Measurements from ENCODE around the gene GVQW3.

GVQW3 gene

GRCh38 chr11:76380977-76381719, at the start of gene GVQW3, which contains the start of gene THAP12:
TSS of gene GVQW3 (plus strand) at chr11:76381323. CDS start at chr11:76381829, 506 bp downstream.
TSS of gene THAP12 (minus strand) at chr11:76381132. CDS start at chr11:76380836, 296 bp downstream.
- peak; percentile 95 to 97 for DNase-seq

DNA sequence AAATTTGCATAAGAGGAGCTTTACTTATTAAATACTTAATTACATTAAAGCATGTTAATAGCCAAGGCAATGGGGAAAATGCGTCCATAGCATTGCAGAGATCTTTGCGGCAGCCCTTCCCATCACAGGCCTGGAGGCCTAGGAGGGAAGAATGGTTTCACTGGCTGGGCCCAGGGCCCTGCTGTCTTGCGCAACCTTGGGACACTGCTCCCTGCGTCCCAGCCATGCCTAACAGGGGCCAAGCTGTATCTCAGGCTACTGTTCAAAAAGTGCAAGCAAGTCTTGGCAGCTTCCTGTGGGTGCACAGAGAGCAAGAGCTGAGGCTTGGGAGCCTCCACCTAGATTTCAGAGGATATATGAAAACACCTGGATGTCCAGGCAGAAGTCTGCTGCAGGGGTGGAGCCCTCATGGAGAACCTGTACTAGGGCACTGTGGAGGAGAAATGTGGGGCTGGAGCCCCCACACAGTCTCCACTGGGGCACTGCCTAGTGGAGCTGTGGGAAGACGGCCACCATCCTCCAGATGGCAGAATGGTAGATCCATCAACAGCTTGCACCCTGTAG, 46.2 kb upstream of the GVQW3 start:
- DNase-seq: no peak

GRCh38 chr11:76335842-76336241, 45.3 kb upstream of the GVQW3 start:
- no peak for DNase-seq

- no peak for DNase-seq
Observed at GRCh38 chr11:76336597-76336996, 44.5 kb upstream of the GVQW3 start.

DNA sequence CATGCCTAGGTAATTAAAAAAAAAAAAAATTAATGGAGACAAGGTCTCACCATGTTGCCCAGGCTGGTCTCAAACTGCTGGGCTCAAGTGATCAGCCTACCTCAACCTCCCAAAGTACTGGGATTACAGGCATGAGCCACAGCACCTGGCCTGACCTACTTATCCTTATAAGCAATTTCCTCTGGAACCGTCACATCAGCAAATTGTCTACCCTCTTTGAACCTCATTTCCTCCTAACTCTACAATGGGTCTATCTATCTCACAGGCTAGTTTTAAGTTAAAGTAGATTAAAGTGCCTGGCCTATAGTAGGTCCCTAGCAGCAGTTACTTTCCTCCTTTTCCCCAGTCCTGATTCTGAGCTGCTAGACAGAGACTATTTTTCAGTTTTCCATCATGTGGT, 43.7 kb upstream of the GVQW3 start:
- DNase-seq: no peak

- DNase-seq: no peak
Observed at GRCh38 chr11:76337923-76338322, 43.2 kb upstream of the GVQW3 start.

GRCh38 chr11:76339221-76339620, 41.9 kb upstream of the GVQW3 start:
- no peak for DNase-seq

DNA sequence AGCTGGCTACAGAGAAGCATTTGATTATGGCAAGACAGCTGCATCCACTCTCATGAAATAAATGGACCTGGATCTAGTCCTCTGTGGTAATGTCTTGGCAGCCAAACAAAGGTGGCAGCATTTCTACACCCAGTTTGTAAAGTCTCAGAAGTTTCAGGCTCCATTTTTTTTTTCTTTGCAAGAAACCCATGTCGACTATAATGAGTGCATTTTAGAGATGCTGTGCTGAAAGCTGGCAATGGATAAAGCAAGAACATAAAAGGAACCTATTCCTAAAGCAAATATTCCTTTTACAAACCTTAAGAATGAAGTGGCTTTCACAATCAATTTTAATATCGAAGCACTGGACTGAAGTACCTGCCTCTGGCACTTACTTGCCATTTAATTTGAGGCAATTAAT, 33.7 kb upstream of the GVQW3 start:
- DNase-seq: no peak

DNA sequence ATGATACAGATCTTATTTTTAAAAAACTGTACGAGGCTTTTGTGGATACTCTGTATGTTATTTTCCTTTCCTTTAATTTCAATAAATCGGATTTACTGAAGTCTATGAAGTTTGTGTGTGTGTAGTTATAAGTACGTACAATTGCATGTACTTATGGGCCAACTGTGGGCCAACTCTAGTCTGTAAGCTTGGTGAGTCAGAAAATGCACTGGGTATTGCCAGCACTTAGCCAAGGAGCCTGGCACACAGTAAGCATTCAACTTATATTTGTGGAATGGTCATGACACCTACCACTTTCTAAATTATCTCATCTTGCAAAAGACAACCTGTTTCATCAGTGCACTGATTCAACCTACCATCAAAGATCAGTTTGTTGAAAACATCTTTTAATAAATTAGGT, 32.8 kb upstream of the GVQW3 start:
- DNase-seq: no peak

- no peak for DNase-seq
Observed at GRCh38 chr11:76355172-76355571, 26.0 kb upstream of the GVQW3 start.

DNA sequence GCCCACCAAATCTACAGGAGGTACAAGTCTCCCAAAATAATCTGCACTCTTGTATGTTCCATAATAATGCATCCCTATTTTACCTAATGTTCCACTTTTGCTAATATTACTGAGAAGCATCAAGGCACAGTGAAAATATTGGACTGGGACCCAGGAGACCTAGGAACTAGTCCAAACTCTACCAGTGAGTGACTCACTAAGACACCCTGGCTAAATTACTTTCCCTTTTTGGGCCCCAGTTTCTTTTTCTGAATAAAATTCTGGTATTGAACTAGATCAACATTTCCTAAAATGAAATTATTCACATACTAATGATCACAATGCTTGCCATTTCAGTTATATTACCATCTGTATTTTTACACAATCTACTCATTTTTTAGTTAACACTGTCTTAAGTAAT, 19.7 kb upstream of the GVQW3 start:
- no peak for DNase-seq

DNA sequence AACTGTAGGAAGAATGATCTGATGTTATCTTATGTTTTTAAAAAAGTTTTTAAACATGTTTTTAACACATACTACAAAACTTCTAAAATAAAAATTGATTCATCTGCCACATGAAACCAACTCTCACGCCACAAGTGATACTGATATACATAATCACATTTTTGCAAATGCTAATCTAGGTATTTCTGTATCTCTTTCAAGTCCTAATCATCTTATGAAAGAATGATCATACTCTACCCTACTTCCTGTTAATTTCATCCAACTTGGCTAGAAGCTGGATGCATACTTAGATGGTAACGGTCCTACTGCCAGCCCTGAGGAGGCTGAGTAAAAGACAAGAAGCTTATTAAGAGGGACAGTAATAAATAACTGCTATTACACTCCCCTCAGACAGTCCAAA, 19.3 kb upstream of the GVQW3 start:
- DNase-seq: no peak

DNA sequence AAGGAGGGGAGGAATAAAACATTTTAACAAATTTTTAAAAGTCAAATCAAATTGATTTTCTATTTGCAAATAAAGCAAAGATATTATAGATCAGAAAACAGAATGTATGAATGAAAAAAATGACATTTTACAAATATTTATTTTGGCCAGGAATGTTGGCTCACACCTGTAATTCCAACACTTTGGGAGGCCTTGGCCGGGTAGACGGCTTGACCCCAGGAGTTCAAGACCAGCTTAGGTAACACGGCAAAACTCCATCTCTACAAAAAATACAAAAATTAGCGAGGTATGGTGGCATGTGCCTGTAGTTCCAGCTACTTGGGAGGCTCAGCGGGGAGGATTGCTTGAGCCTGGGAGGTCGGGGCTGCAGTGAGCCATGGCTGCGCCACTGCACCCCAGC, 18.4 kb upstream of the GVQW3 start:
- DNase-seq: no peak

- no peak for DNase-seq
Observed at GRCh38 chr11:76365038-76365679, 16.0 kb upstream of the GVQW3 start.

GRCh38 chr11:76368490-76368889, 12.6 kb upstream of the GVQW3 start:
- DNase-seq: no peak

DNA sequence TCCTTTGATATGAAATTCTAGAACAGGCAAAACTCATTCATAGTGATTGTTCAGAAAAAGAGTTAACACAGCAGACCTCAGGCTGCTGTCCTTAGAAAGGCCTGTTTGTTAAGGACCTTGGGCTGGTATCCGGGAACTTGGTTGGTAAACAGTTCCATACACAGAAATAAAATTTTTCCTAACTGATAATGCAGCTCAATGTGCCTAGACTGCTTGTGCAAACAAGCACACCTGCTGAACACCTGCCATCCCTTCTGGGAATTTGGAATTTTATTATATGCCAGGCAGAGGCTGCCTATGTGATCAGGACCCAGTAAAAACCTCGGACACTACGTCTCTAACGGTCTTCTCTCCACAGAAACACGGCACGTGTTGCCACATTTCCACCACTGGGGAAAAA, 11.7 kb upstream of the GVQW3 start:
- DNase-seq: no peak

- DNase-seq: peak in 1 of 2 experiments; percentile 17
Observed at GRCh38 chr11:76371170-76371569, 10.0 kb upstream of the GVQW3 start.

- no peak for DNase-seq
Observed at GRCh38 chr11:76376746-76377558, 4.2 kb upstream of the GVQW3 start.

DNA sequence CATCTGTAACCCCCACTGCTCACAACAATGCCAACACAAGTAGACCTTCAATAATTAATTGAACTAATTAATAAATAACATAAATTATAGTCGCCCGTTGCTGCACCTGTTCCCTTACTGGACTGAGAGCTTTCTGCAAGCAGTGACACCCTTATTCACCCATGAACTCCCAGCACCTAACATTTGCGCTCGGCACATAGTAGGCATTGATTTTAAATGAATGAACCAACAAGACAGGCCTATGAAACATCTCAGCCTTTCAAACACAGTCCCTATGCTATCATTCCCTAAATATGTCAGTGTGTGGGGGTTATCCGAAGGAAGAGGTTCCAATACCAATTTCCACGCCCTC, 1.3 kb upstream of the GVQW3 start:
- no peak for DNase-seq

GRCh38 chr11:76380159-76380976, 755 bp upstream of the GVQW3 start:
- peak; percentile 43 to 51 for DNase-seq

DNA sequence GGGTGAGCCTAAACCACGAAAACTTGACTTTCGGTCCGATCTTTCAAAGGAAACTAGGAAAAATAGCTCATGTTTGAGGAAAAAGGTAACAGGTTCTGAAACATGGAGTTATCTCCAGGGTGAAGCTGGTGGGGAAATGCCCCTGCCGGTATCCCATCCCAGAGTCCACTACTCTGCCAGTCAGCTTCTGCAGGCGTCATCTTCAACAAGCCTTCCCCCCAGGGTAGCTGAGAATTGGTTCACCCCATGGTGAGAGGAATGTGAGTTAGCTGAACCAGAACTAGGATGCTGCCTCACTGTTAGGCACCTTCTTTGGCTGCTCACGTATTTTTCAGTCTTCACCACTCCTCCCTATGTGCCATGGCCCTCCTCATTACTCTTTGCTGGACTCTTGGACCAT, 1.1 kb downstream of the GVQW3 start:
- DNase-seq: no peak

DNA sequence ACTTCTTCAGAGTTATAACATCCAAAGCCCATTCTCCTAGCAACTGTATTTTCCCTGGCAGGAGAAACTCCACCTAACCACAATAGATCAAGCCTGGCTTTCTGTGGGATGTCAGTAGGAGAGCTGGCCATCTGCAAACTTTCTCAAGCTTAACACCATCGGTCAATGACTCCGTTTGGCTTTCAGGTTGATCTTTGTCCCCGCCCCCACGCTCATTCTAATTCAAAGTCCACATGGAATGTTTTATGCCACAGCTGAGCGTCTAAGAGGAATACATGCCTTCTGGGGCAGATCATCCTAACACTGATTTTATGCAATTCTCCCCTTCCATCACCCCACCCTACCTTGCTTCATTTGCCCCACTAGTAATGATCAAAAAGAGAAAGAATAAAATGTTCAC, 4.8 kb downstream of the GVQW3 start:
- no peak for DNase-seq

DNA sequence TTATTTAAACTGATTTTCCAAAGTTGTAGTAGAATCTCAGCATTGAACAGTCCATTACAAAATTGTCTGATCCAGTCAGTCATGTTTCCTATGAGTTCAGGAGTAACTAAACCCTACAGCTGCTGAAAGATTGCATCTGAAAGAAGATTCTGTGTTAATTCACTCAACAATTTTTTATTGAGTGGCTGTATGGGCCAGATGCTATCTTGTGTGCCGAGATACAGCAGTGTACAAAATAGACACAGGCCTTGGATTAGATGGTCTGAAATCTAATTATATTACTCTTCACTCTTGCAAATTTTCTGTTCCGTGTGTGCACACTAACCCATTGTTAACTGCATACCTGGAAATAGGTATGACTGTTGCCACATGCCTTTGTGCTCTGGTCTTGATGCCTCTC, 7.3 kb downstream of the GVQW3 start:
- no peak for DNase-seq

All from stimulated activated CD4-positive, alpha-beta T cell treated with anti-CD3 and anti-CD28 coated beads, Interleukin-4, amount 100 ng/mL, for 4 hours (primary cell).